Endothelial cell of umbilical vein (primary cell): ENCODE data around the gene KCNA2. TPM values are rescaled to one million over a fixed set of nuclear protein-coding genes. Genes with fewer than 3 reads are reported as not detected.

ENCODE experiments used
- BruUV-seq: library from RNA; stranded (reverse); fragments of 400-500 nt; replicated peaks from 2 replicates; lab custom pipeline; 2021; lab: Mats Ljungman, UMichigan
- CTCF ChIA-PET: fragments of 300-600, 350-600 bp; sonication (Branson Sonifier 250); formaldehyde crosslinking; loops from one replicate; lab custom pipeline; 2021; ENCODE audit warnings: antibody characterized with exemption, inconsistent platforms; lab: Charles Lee
- POLR2A ChIA-PET: fragments of 300-600, 350-600 bp; sonication (Branson Sonifier 250); formaldehyde crosslinking; loops from one replicate; lab custom pipeline; 2021; ENCODE audit warnings: antibody characterized with exemption, inconsistent platforms; lab: Charles Lee
- DNase-seq: peaks from one replicate; pipeline ENCODE4 v3.0.0-alpha.2; 2011; ENCODE audit warnings: low read depth, low spot score
- FAIRE-seq: peaks from 2 replicates; lab custom pipeline; 2011; peaks lifted over from hg19 to GRCh38; lab: Jason Lieb, UNC
- H2AFZ ChIP-seq: 2 replicates; pipeline ENCODE4 v1.6.0; 2012; ENCODE audit warnings: low read depth, low read length, control low read depth, inconsistent platforms
- H3K27ac ChIP-seq: 2 replicates; pipeline ENCODE4 v1.5.1; 2011; ENCODE audit warnings: low read depth, mild to moderate bottlenecking, control low read depth, low read length, moderate library complexity; ENCODE audit not compliant: insufficient read depth
- H3K27me3 ChIP-seq, 2 experiments: 2 replicates each; pipeline versions ENCODE4 v1.6.0 to v1.6.1; 2011; ENCODE audit warnings: low read length in 2 of 2, mixed read lengths in 1 of 2; ENCODE audit not compliant: control insufficient read depth in 2 of 2, insufficient read depth in 2 of 2
- H3K36me3 ChIP-seq, 2 experiments: 2 replicates in 1 of 2; 3 replicates in 1 of 2; pipeline ENCODE4 v1.5.1; 2011; ENCODE audit warnings: low read length in 2 of 2, mild to moderate bottlenecking in 1 of 2, moderate library complexity in 1 of 2; ENCODE audit not compliant: control insufficient read depth in 2 of 2, insufficient read depth in 2 of 2; ENCODE audit errors: extremely low read depth in 1 of 2
- H3K4me1 ChIP-seq: 3 replicates; pipeline ENCODE4 v1.5.1; 2011; ENCODE audit warnings: mild to moderate bottlenecking, low read length; ENCODE audit not compliant: control insufficient read depth, insufficient read depth; ENCODE audit errors: extremely low read depth
- H3K4me2 ChIP-seq: 2 replicates; pipeline ENCODE4 v1.6.1; 2011; ENCODE audit warnings: low read length, control low read depth, mixed read lengths; ENCODE audit not compliant: insufficient read depth
- H3K4me3 ChIP-seq, 3 experiments: fragments of 200-600 bp in 1 of 3; sonication (generic), shearing (Covaris generic) in 1 of 3; replicated peaks in 1 of 3; 2 replicates each; pipeline ENCODE4 v1.5.1; 2011 to 2016; ENCODE audit warnings: control low read depth in 3 of 3, low read length in 3 of 3, mild to moderate bottlenecking in 2 of 3, inconsistent platforms in 1 of 3, low read depth in 1 of 3, moderate library complexity in 1 of 3; ENCODE audit not compliant: insufficient read depth in 1 of 3
- H3K79me2 ChIP-seq: 2 replicates; pipeline ENCODE4 v1.6.0; 2012; ENCODE audit warnings: low read length, inconsistent platforms; ENCODE audit not compliant: control insufficient read depth, insufficient read depth
- H3K9ac ChIP-seq: replicated peaks from 2 replicates; pipeline ENCODE3; 2011; ENCODE audit warnings: low read length, control low read depth; ENCODE audit not compliant: insufficient read depth; ENCODE audit errors: extremely low read depth
- H3K9me1 ChIP-seq: replicated peaks from 3 replicates; pipeline ENCODE4 v1.6.0; 2011; ENCODE audit warnings: mild to moderate bottlenecking, low read length; ENCODE audit not compliant: control insufficient read depth, insufficient read depth; ENCODE audit errors: extremely low read depth
- H3K9me3 ChIP-seq: replicated peaks from 2 replicates; pipeline ENCODE4 v1.5.1; 2012; ENCODE audit warnings: low read length, inconsistent platforms; ENCODE audit not compliant: control insufficient read depth, insufficient read depth
- H4K20me1 ChIP-seq: replicated peaks from 2 replicates; pipeline ENCODE3; 2011; ENCODE audit warnings: mild to moderate bottlenecking, low read length; ENCODE audit not compliant: control insufficient read depth, insufficient read depth; ENCODE audit errors: extremely low read depth
- CTCF ChIP-seq, 2 donors: IDR thresholded peaks; 1 replicate in 1 of 2; 2 replicates in 1 of 2; pipeline ENCODE4 v1.5.1; 2011; ENCODE audit warnings: low read length in 2 of 2, mild to moderate bottlenecking in 2 of 2, moderate library complexity in 2 of 2, control low read depth in 1 of 2, inconsistent platforms in 1 of 2, low read depth in 1 of 2; ENCODE audit not compliant: insufficient read depth in 1 of 2; ENCODE audit errors: extremely low read depth in 1 of 2
- EZH2 ChIP-seq: IDR thresholded peaks from 2 replicates; pipeline ENCODE4 v1.6.1; 2012; ENCODE audit warnings: borderline replicate concordance, low read depth, mild to moderate bottlenecking, moderate library complexity, low read length, inconsistent platforms; ENCODE audit not compliant: severe bottlenecking
- FOS ChIP-seq: IDR thresholded peaks from 2 replicates; pipeline ENCODE4 v1.6.1; 2011; ENCODE audit warnings: mild to moderate bottlenecking, low read length, moderate library complexity, borderline replicate concordance; ENCODE audit not compliant: insufficient read depth
- GATA2 ChIP-seq: IDR thresholded peaks from 2 replicates; pipeline ENCODE4 v1.7.0; 2011; ENCODE audit warnings: low read depth, mild to moderate bottlenecking, moderate library complexity, mixed read lengths, low read length; ENCODE audit not compliant: insufficient read length, insufficient read depth
- JUN ChIP-seq: IDR thresholded peaks from 2 replicates; pipeline ENCODE4 v1.6.1; 2011; ENCODE audit warnings: borderline replicate concordance, low read depth; ENCODE audit not compliant: insufficient read length, insufficient read depth
- MAX ChIP-seq: IDR thresholded peaks from 2 replicates; pipeline ENCODE4 v1.6.1; 2011; ENCODE audit not compliant: insufficient read depth, insufficient read length
- MYC ChIP-seq: IDR thresholded peaks from one replicate; pipeline ENCODE4 v1.6.1; 2011; ENCODE audit warnings: mild to moderate bottlenecking, low read depth, low read length
- POLR2A ChIP-seq: IDR thresholded peaks from 2 replicates; pipeline ENCODE4 v1.6.1; 2012; ENCODE audit warnings: low read depth, mild to moderate bottlenecking, control low read depth, low read length
- POLR2AphosphoS5 ChIP-seq: IDR thresholded peaks from 2 replicates; pipeline ENCODE4 v1.6.1; 2012; ENCODE audit warnings: low read depth, mild to moderate bottlenecking, control low read depth, low read length, moderate library complexity; ENCODE audit not compliant: insufficient read depth
- dilution Hi-C: fragments of 300-500 bp; cut with MboI; formaldehyde crosslinking; loops from one replicate; pipeline ENCODE4 v1.15.0; 2019; ENCODE audit warnings: low sequenced_read_pairs; ENCODE audit not compliant: extremely low pct_ligation_motif_present
- intact Hi-C: fragments of 100-400 bp; cut with micrococcal nuclease; formaldehyde crosslinking; loops from one replicate; pipeline ENCODE4 v1.10.0; 2022
- polyA plus RNA-seq, 4 experiments: library from polyadenylated mRNA; depleted of rRNA in 3 of 4; stranded (reverse) in 3 of 4; unstranded in 1 of 4; fragments of >200 nt; gene quantifications; 2 replicates each; pipeline versions ENCODE4 v1.2.1 to v1.2.3, GENCODE V29; 2011 to 2012; ENCODE audit warnings: missing spikeins in 1 of 4
- total RNA-seq: library from RNA; stranded (reverse); gene quantifications from 2 replicates; pipeline ENCODE4 v1.2.3, GENCODE V29; 2021

The KCNA2 gene
- total and polyA plus RNA-seq, 2 donors (not counting 3 experiments of a cell fraction or from before 2014, with no cell fraction given): not detected

GRCh38 chr1:110634455-110635311 lies 28.5 kb upstream of the KCNA2 start:
- H3K9ac ChIP-seq: no peak overlapping the region
- FAIRE-seq (no peak), DNase-seq (no peak)
- H3K9me3 ChIP-seq: no peaks in the 10 kb centered on the region
- H3K4me1 ChIP-seq: no peaks in the 10 kb centered on the region
- no peaks in the 10 kb centered on the region for H3K36me3 ChIP-seq
- H3K4me3 ChIP-seq: no peak overlapping the region
- BruUV-seq: no TSS peak
- intact Hi-C loops: no loop called here
- no peak overlapping the region for H2AFZ ChIP-seq
- no peak overlapping the region for H3K4me2 ChIP-seq
- H3K9me1 ChIP-seq: no peaks in the 10 kb centered on the region
- no peaks in the 10 kb centered on the region for H3K79me2 ChIP-seq
- no peaks in the 10 kb centered on the region for H4K20me1 ChIP-seq
- dilution Hi-C loops: no loop called here
- TF ChIP-seq CTCF (IDR thresholded peaks at IDR 0.05; ENCODE audit: extremely low read depth in 1 of 2, insufficient read depth in 1 of 2, low read depth in 1 of 2, low read length in 2 of 2): no peak
- TF ChIP-seq GATA2: no peak
- no peak for TF ChIP-seq POLR2A
- TF ChIP-seq MAX: no peak
- TF ChIP-seq JUN: no peak
- no peak for TF ChIP-seq MYC
- TF ChIP-seq FOS: no peak
- no peak for TF ChIP-seq POLR2AphosphoS5
- TF ChIP-seq EZH2: no peak
- H3K27ac ChIP-seq: no peak overlapping the region
- peaks cover 0 to 2% of the 10 kb centered on the region in 2 experiments for H3K27me3 ChIP-seq
- ChIA-PET POLR2A (interaction anchor here (0.6 kb wide), 1 partner anchor 123 kb away, joined by 3 read pairs; no protein-coding TSS in a partner anchor), CTCF (interaction anchor here (2.0 to 2.6 kb wide), 2 partner anchors 131 to 149 kb away, joined by 8 to 9 read pairs; no protein-coding TSS in a partner anchor)
